SJSA1 (cell line): Measurements from ENCODE around the gene KAZN. TPM values are rescaled to one million over a fixed set of nuclear protein-coding genes. Genes with fewer than 3 reads are reported as not detected.

Experiments
- DNase-seq, 2 experiments: peaks; one replicate each; pipeline ENCODE4 v3.0.0-alpha.2; 2015 to 2020; ENCODE audit warnings: low spot score in 2 of 2, low read depth in 1 of 2
- H3K27ac ChIP-seq: fragments of 250-450 bp; sonication (Bioruptor Pico); 2 replicates; pipeline ENCODE4 v1.5.1; 2020; ENCODE audit warnings: mild to moderate bottlenecking, moderate library complexity
- H3K27me3 ChIP-seq: fragments of 250-450 bp; sonication (Bioruptor Pico); replicated peaks from 2 replicates; pipeline ENCODE4 v1.5.1; 2020; ENCODE audit warnings: mild to moderate bottlenecking, moderate library complexity
- H3K36me3 ChIP-seq: fragments of 250-450 bp; sonication (Bioruptor Pico); 2 replicates; pipeline ENCODE4 v1.5.1; 2020; ENCODE audit warnings: mild to moderate bottlenecking
- H3K4me1 ChIP-seq: fragments of 250-450 bp; sonication (Bioruptor Pico); replicated peaks from 2 replicates; pipeline ENCODE4 v1.6.1; 2021; ENCODE audit warnings: mild to moderate bottlenecking
- H3K4me3 ChIP-seq: fragments of 250-450 bp; sonication (Bioruptor Pico); 2 replicates; pipeline ENCODE4 v1.5.1; 2020; ENCODE audit warnings: mild to moderate bottlenecking
- H3K9me3 ChIP-seq: fragments of 250-450 bp; sonication (Bioruptor Pico); replicated peaks from 2 replicates; pipeline ENCODE4 v1.5.1; 2020; ENCODE audit warnings: mild to moderate bottlenecking
- total RNA-seq: library from RNA; depleted of rRNA; stranded (reverse); fragments of >200 nt; shearing (Covaris generic); gene quantifications from 2 replicates; pipeline ENCODE4 v1.2.3, GENCODE V29; 2014

KAZN gene
- total RNA-seq, 1 experiment from 2014 or later, result 4.2 TPM

DNA sequence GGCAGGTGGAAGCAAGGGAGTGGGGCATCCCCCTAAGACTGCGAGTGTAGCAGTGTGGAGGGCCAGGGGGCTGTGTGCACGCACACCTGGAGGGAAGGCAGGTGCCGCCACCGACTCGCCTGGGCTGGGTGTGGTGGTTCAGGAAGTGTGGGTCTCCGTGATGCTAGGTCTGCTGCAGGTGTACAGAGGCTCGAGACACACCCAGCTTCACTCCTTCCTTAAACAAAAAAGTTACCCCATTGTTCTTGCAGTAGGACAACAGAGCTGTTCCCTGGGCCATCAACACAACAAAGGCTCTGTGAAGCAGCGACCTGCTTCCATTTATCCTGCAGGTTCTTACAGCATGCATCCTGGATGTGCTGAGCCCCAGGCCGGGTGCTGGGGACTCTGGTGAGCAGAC, 454.7 kb downstream of the KAZN start:
- DNase-seq, result no peak
- Histone ChIP-seq H3K4me1 (no peaks in the 10 kb centered on the region), H3K27ac (no peak overlapping the region), H3K27me3 (no peaks in the 10 kb centered on the region), H3K36me3 (peaks cover 13% of the 10 kb centered on the region), H3K9me3 (no peaks in the 10 kb centered on the region), H3K4me3 (no peak overlapping the region)

DNA sequence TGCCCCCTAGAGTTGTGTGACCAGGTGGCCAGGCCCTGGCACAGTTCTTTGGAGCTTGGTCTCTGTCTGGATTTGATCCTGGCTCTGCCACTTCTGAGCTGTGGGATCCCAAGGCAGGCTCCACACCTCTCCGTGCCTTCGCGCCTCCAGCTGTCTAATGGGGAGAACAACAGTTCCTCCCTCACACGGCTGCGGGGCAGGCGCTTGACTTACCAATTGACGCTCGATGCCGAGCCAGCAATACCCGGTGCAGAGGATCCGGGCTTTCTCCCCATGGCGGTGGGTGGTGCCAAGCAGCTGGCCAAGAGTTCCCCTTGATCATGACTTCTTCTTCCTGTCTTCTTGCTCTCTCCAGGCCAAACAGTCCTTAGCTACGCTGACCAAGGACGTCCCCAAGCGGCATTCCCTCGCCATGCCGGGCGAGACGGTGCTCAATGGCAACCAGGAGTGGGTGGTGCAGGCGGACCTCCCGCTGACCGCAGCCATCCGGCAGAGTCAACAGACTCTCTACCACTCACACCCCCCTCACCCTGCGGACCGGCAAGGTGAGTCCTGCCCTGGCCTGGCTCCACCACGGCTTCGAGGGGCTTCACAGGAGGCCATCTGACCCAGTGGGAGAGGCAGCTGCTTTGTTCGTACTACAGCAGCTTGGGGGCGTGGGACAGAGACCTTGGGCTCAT, 457.4 kb downstream of the KAZN start:
- H3K4me1 ChIP-seq, result no peaks in the 10 kb centered on the region
- no peaks in the 10 kb centered on the region for H3K27me3 ChIP-seq
- H3K36me3 ChIP-seq, result peaks cover 22% of the 10 kb centered on the region
- H3K4me3 ChIP-seq, result no peak overlapping the region
- H3K27ac ChIP-seq, result no peak overlapping the region
- H3K9me3 ChIP-seq, result no peaks in the 10 kb centered on the region
- no peak for DNase-seq

DNA sequence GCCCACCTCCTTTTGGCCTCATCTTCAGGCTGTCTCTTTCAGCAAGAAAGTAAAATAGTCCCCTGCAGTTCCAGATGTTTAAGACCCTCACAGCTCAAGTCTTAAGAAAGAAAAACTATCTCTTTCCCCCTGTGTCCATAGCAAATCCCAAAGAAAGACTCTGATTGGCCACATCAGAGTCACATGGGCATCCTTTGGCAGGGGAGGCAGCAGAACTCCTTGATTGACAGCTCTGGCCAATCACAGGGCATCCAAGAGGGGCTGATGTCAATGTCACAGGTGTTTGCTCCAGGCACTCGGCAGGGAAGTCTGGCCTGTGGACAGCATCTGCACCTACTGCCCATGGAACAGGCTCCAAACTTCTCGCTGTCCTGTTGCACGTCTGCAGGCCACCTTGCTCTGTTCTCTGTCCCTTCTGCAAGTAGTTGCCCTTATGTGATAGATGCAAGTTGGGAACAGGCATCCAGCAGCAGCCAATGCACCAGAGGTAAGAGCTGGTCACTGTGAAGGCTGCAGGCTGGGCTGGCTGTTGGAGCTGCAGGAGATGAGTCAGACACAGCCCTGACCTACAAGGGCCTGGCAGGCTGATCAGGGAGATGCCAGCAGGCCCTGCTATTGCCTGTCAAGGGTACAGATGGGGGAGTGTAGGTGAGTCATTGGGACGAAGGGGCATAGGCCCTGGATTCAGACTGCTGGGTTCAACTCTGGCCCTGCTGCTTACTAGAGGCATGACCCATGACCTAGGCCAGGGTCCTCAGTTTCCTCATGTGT, 458.2 kb downstream of the KAZN start:
- Histone ChIP-seq H3K4me3 (no peak overlapping the region), H3K9me3 (no peaks in the 10 kb centered on the region), H3K36me3 (peaks cover 25% of the 10 kb centered on the region), H3K4me1 (no peaks in the 10 kb centered on the region), H3K27ac (no peak overlapping the region), H3K27me3 (no peaks in the 10 kb centered on the region)
- DNase-seq, result no peak

DNA sequence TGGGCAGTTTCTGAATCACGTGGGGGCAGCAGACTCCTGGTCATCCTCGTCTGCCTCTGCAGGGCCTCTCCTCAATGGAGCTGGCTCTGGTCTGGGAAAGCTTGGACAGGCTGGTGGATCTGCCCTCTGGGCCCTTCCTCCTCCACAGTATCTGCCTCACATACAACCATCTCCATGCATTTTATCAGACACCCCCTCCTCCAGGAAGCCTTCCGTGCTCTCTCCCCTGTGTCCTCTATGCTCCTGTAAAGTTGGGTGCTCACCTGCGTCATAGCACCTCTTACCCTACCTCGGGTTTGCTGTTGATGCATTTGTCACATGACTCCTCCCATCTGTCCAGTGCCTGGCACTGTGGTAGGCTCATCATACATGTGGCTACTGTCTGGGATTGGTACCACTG, 459.3 kb downstream of the KAZN start:
- no peaks in the 10 kb centered on the region for H3K27me3 ChIP-seq
- peaks cover 37% of the 10 kb centered on the region for H3K36me3 ChIP-seq
- H3K9me3 ChIP-seq, result no peaks in the 10 kb centered on the region; the same call in 1 of the 2 replicates
- H3K4me3 ChIP-seq, result no peak overlapping the region
- no peaks in the 10 kb centered on the region for H3K4me1 ChIP-seq
- no peak overlapping the region for H3K27ac ChIP-seq
- DNase-seq, result no peak

DNA sequence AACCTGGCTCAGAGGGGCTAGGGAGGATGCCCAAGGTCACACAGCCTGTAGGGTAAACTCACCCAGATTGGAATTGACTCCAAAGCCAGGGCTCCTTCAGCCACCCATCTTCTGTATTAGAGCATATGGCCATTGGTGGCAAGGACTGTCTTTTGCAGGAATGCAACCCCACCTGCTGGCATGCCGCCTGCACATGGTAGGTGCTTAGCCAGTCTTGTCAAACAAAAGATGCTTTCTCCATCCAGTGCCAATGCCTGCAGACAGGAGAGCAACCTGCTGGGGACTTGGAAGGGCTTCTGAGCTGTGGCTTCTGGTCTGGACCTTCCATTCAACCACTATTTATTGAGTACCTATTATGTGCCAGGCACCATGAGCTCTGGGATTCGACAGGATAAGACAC, 459.8 kb downstream of the KAZN start:
- H3K27me3 ChIP-seq, result no peaks in the 10 kb centered on the region
- no peak overlapping the region for H3K27ac ChIP-seq
- peaks cover 37% of the 10 kb centered on the region for H3K36me3 ChIP-seq
- no peak overlapping the region for H3K4me3 ChIP-seq
- no peaks in the 10 kb centered on the region; the same call in 1 of the 2 replicates for H3K9me3 ChIP-seq
- DNase-seq, result no peak
- H3K4me1 ChIP-seq, result no peaks in the 10 kb centered on the region

DNA sequence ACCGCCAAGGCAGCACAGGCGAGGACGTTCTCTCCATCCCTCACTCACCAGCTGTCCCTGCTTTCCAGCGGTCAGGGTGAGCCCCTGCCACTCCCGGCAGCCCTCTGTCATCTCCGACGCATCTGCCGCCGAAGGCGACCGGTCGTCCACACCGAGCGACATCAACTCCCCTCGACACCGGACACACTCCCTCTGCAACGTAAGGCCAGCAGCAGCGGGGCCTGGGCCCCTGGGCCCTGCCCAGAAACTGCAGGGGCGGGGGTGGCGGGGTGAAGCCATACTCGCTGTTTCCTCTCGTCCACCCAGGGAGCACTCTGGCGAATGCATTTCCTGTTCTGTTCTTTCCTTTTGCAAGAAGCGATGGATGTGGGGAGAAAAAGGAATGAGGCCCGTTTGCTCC, 461.6 kb downstream of the KAZN start:
- peaks cover 41% of the 10 kb centered on the region for H3K36me3 ChIP-seq
- no peaks in the 10 kb centered on the region for H3K4me1 ChIP-seq
- DNase-seq, result no peak
- no peaks in the 10 kb centered on the region for H3K27me3 ChIP-seq
- H3K4me3 ChIP-seq, result no peak overlapping the region
- no peaks in the 10 kb centered on the region; the same call in 1 of the 2 replicates for H3K9me3 ChIP-seq
- no peak overlapping the region for H3K27ac ChIP-seq

DNA sequence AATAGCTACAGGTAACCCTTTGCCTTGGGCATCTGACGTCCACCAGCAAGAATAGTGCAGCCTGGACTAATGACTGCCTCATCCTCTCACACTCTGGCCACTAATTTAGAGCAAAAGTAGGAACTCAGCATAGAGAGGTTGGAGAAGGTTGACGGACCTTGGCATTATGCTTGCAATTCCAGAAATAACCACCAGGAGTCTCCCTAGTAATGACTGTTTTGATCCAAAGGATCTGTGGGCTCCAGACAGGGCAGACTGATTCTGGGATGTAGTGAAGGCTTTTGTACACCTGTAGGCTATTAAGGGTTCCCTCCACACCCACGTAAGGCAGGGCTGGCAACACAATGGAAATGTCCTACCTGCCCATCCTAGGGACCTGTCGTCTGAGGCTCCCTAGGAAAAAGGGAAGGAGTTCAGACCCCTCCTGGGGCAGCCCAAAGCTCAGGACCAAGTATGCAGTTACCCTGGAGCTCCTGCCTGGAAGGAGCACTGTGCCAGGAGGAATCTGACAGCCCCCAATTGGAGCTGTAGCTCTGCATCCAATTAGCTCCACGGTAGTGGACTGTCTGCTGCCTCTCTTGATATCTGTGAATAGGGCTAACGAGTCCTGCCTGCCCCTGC, 464.1 kb downstream of the KAZN start:
- Histone ChIP-seq H3K27ac (no peak overlapping the region), H3K36me3 (peaks cover 34% of the 10 kb centered on the region), H3K9me3 (no peaks in the 10 kb centered on the region; the same call in 1 of the 2 replicates), H3K27me3 (no peaks in the 10 kb centered on the region), H3K4me3 (no peak overlapping the region), H3K4me1 (no peaks in the 10 kb centered on the region)
- no peak for DNase-seq

DNA sequence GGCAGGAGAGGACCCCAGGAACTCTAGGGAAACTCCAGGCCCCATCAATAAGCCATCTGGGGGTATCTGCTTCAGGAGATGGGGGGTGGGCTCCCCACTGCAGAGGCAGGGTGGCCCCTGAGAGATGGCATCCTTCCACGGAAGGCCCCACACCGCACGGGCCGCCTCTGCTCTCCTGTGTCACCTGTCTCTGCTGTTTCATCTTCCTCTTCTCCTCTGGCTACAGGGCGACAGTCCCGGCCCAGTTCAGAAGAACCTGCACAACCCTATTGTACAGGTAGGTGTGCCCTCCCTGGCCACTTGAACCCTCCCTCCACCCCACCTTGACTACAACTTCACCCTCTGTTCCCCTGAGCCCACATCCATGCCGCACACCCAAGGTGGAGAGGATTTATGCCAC, 464.9 kb downstream of the KAZN start:
- Histone ChIP-seq H3K9me3 (no peaks in the 10 kb centered on the region; the same call in 1 of the 2 replicates), H3K27ac (no peak overlapping the region), H3K27me3 (no peaks in the 10 kb centered on the region), H3K4me3 (no peak overlapping the region), H3K36me3 (peaks cover 26% of the 10 kb centered on the region), H3K4me1 (no peaks in the 10 kb centered on the region)
- DNase-seq, result no peak

DNA sequence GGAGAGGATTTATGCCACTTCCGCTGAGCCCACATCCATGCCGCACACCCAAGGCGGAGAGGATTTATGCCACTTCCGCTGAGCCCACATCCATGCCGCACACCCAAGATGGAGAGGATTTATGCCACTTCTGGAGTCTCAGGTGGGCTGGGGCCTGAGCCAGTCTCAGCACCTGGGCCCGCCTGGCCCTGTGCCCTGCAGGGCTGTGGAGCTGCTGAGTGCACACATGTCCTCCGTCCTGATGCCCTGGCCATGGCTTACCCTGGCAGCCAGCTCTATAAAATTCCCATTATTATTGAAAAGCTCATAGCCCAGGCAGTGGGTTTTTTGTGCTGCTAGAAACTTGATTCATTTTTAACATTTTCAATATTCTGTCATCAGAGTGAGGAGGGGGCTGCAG, 465.3 kb downstream of the KAZN start:
- Histone ChIP-seq H3K4me1 (no peaks in the 10 kb centered on the region), H3K27ac (no peak overlapping the region), H3K27me3 (no peaks in the 10 kb centered on the region), H3K4me3 (no peak overlapping the region), H3K9me3 (no peaks in the 10 kb centered on the region; the same call in 1 of the 2 replicates), H3K36me3 (peaks cover 24% of the 10 kb centered on the region)
- DNase-seq, result no peak

DNA sequence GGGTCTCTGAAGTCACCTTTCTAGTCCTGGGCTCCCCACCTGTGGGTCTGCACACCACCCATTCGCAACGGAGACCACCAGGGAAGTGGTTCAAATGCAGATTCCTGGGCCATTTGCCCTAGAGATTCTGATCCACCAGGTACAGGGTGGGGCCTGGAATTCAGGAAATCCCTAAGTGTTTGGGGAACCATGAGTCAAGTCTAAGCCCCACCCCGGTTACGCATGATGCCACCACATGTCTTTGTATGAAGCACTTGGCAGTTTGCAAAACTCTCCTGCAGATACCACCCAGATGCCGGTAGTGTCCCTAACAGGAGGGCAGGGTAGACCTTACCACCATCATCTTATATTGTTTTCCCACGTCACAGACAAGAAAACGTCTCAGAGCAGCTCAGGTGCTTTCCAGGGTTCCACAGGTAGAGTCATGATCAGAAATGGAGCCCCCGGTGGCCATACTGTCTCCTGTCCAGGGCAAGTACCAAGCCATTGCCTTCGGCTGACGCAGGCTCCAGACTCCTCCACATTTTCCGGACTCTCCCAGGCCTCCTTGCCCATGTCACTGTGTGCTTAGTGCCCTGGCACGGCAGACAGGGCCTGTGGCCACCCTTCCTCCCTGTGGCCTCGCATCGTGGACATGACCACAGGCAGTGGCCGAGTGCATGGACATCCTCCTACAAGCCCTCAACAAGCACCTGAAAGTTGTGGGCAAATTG, 465.9 kb downstream of the KAZN start:
- Histone ChIP-seq H3K4me3 (no peak overlapping the region), H3K27ac (no peak overlapping the region), H3K27me3 (no peaks in the 10 kb centered on the region), H3K36me3 (peaks cover 24% of the 10 kb centered on the region), H3K9me3 (no peaks in the 10 kb centered on the region; the same call in 1 of the 2 replicates), H3K4me1 (no peaks in the 10 kb centered on the region)
- DNase-seq, result no peak

DNA sequence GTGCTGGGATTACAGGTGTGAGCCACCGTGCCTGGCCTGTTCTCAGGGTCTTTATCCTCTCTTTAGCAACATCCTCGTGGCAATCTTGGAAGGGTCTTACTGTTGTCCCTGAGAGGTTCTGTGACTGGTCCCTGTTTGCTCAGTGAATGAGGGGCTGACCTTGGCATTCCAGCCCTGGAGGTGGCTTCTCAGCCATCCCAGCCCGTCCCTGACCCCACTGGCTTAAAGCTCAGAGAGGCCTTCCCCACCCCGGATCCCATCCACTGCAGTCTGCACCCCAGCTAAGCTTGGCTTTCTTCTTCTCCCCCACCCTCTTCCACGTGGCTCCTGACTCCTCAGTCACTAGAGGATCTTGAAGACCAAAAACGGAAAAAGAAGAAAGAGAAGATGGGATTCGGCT, 466.8 kb downstream of the KAZN start:
- no peaks in the 10 kb centered on the region for H3K4me1 ChIP-seq
- H3K27ac ChIP-seq, result no peak overlapping the region
- DNase-seq, result no peak
- H3K27me3 ChIP-seq, result no peaks in the 10 kb centered on the region
- H3K9me3 ChIP-seq, result no peaks in the 10 kb centered on the region; the same call in 1 of the 2 replicates
- peaks cover 19% of the 10 kb centered on the region for H3K36me3 ChIP-seq
- no peak overlapping the region for H3K4me3 ChIP-seq

DNA sequence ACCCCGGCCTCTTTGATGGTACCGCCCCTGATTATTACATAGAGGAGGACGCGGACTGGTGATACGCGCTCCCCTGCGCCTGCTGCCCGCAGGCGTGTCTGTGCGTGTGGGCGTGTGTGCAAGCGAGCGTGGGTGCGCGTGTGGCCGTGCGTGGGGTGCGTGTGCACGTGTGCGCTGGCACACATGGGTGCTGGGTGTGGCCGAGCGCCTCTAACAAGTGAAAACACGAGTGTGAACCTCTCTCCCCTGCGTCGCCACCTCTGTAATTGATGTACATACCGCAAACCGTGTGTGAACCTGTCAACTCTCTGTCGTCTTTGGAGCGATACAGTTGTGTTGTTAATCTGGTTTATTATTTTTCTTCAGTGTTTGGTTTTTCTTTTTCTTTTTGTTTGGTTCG, 467.3 kb downstream of the KAZN start:
- Histone ChIP-seq H3K27ac (no peak overlapping the region), H3K9me3 (no peaks in the 10 kb centered on the region; the same call in 1 of the 2 replicates), H3K27me3 (no peaks in the 10 kb centered on the region), H3K4me1 (no peaks in the 10 kb centered on the region), H3K36me3 (peaks cover 19% of the 10 kb centered on the region), H3K4me3 (no peak overlapping the region)
- no peak for DNase-seq

DNA sequence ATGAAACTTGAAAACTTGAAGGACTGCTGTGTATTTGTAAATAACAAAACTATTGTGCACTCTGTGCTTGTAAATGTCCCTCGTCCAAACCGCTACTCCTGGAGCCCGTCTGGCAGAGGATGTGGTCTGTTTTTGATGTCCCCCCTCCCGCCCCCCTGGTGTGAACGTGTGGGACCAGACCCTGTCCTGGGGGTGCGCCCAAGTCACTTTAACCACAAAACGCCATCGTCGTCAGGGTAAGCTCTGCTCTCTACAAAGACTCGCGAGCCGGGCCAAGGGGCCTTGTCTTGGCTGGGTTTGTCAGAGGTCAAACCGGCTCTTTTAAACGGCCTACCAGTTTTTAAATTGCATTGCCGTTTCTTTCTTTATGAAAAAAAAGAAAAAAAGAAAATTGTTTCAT, 467.7 kb downstream of the KAZN start:
- H3K4me1 ChIP-seq, result no peaks in the 10 kb centered on the region
- no peak overlapping the region for H3K27ac ChIP-seq
- H3K36me3 ChIP-seq, result peaks cover 19% of the 10 kb centered on the region
- H3K9me3 ChIP-seq, result no peaks in the 10 kb centered on the region; the same call in 1 of the 2 replicates
- no peak overlapping the region for H3K4me3 ChIP-seq
- H3K27me3 ChIP-seq, result no peaks in the 10 kb centered on the region
- DNase-seq, result no peak
